ENCODE results near the gene CCS.
"Not testable (repeated sequence)": the region's sequence is repeated elsewhere in the genome, so short reads cannot be mapped to it uniquely, and the experiment has no call there.

Gene CCS

GRCh38 chr11:66626382-66626781 lies 33.4 kb downstream of the CCS start:
- no peak for DNase-seq (ENCODE audit: low read depth)

- DNase-seq (ENCODE audit: low read depth) = no peak
Observed at GRCh38 chr11:66626926-66627325, 33.9 kb downstream of the CCS start.

- no peak for DNase-seq (ENCODE audit: low read depth)
Observed at GRCh38 chr11:66628061-66628603, 35.1 kb downstream of the CCS start.

- DNase-seq (ENCODE audit: low read depth) = no peak
Observed at GRCh38 chr11:66629356-66629755, 36.4 kb downstream of the CCS start.

GRCh38 chr11:66631883-66632282 lies 38.9 kb downstream of the CCS start:
- no peak for DNase-seq (ENCODE audit: low read depth)

- no peak for DNase-seq (ENCODE audit: low read depth)
Observed at GRCh38 chr11:66632952-66633351, 40.0 kb downstream of the CCS start.

GRCh38 chr11:66636411-66636810 lies 43.4 kb downstream of the CCS start:
- no peak for DNase-seq (ENCODE audit: low read depth)

- no peak for DNase-seq (ENCODE audit: low read depth)
Observed at GRCh38 chr11:66637557-66638176, 44.7 kb downstream of the CCS start.

- DNase-seq (ENCODE audit: low read depth) = peak; percentile 100
Observed at GRCh38 chr11:66638177-66639065, 45.4 kb downstream of the CCS start, which contains the start of gene RBM4. TSS of gene RBM4 (plus strand) at chr11:66638703. CDS start at chr11:66639712, 1,009 bp downstream.

- DNase-seq (ENCODE audit: low read depth) = no peak
Observed at GRCh38 chr11:66639066-66639813, 46.3 kb downstream of the CCS start.

GRCh38 chr11:66639814-66640340 lies 46.9 kb downstream of the CCS start:
- DNase-seq (ENCODE audit: low read depth) = not testable (repeated sequence)

GRCh38 chr11:66641834-66642233 lies 48.8 kb downstream of the CCS start:
- no peak for DNase-seq (ENCODE audit: low read depth)

GRCh38 chr11:66643745-66644437 lies 50.9 kb downstream of the CCS start:
- DNase-seq (ENCODE audit: low read depth) = no peak

- no peak for DNase-seq (ENCODE audit: low read depth)
Observed at GRCh38 chr11:66646828-66647227, 53.8 kb downstream of the CCS start.

- no peak for DNase-seq (ENCODE audit: low read depth)
Observed at GRCh38 chr11:66649903-66650302, 56.9 kb downstream of the CCS start.

GRCh38 chr11:66651016-66651415 lies 58.0 kb downstream of the CCS start:
- DNase-seq (ENCODE audit: low read depth) = no peak

- no peak for DNase-seq (ENCODE audit: low read depth)
Observed at GRCh38 chr11:66652651-66653050, 59.7 kb downstream of the CCS start.

- no peak for DNase-seq (ENCODE audit: low read depth)
Observed at GRCh38 chr11:66653123-66653522, 60.1 kb downstream of the CCS start.

Data from GM04504 (cell line).